SHP77 treated with DMSO at 0.1 percent for 48 hours (cell line): ENCODE results near the gene USP7.
"Not testable (repeated sequence)": the region's sequence is repeated elsewhere in the genome, so short reads cannot be mapped to it uniquely, and the experiment has no call there.

ENCODE experiments used
- DNase-seq: peaks from one replicate; lab custom pipeline; 2025; lab: John Stamatoyannopoulos, UW

The USP7 gene

DNA sequence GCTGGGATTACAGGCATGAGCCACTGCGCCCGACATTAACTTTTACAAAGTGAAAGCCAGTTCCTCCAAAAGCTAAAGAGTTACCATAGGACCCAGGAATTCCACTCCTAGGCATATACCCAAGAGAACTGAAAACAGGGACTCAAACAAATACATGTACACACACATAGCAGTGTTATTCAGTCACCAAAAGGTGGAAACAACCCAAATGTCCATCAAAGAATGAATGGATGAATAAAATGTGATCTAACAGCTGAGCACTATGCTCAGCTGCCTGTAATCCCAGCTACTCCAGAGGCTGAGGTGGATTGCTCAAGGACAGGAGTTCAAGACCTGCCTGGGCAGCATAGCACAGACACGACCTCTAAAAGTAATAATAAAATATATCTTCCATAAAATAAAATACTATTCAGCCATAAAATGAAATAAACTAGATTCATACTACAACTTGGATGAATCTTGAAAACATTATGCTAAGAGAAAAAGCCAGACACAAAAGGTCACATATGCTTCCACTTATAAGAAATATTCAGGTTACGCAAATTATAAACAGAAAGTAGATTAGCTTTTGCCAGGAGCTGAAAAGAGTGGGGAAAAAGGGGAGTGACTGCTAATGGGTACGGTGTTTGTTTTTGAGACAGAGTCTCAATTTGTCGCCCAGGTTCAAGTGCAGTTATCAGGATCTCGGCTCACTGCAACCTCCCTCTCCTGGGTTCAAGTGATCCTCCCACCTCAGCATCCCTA is 9.3 kb upstream of the USP7 start:
- no peak for DNase-seq

DNA sequence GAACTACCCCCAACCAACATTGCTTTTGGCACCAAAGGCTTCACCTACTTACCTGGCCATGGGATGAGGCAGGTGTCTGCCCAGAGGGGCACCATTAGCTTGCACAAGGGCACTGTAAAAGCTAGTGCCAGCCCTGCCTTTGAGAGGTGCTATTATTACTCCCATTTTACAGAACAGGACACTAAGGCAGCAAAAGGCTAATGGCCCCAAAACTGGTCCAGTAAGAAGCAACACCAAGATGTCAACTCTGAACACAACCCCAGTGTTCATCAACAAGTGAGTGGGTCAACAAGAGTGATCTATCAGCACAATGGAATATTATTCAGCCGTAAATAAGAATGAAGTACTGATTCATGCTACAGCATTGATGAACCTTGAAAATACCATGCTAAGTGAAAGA is 7.7 kb upstream of the USP7 start:
- DNase-seq: no peak

DNA sequence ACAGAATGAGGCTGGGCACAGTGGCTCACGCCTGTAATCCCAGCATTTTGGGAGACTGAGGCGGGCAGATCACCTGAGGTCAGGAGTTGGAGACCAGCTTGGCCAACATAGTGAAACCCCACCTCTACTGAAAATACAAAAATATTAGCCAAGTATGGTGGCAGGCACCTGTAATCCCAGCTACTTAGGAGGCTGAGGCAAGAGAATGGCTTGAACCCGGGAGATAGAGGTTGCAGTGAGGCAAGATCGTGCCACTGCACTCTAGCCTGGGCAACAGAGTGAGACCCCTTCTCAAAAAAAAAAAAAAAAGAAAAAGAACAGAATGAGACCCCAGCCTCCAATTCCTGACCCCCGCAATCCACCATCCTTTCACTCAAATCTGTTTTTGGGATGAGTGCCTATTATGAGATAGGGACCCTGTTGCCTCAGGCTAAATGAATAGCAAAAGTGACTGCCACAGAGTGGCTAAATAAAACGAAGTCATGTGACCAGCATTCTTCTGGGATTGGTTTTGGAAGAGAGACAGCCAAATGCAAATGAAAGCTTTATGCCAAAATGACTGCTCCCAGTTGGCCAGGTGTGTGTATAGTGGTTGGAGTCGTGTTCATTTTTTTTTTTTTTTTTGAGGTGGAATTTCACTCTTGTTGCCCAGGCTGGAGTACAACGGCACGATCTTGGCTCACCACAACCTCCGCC is 5.6 kb upstream of the USP7 start:
- not testable (repeated sequence) for DNase-seq

- DNase-seq: not testable (repeated sequence)
These were observed 4.3 kb upstream of the USP7 start for GRCh38 chr16:8968054-8968453.

DNA sequence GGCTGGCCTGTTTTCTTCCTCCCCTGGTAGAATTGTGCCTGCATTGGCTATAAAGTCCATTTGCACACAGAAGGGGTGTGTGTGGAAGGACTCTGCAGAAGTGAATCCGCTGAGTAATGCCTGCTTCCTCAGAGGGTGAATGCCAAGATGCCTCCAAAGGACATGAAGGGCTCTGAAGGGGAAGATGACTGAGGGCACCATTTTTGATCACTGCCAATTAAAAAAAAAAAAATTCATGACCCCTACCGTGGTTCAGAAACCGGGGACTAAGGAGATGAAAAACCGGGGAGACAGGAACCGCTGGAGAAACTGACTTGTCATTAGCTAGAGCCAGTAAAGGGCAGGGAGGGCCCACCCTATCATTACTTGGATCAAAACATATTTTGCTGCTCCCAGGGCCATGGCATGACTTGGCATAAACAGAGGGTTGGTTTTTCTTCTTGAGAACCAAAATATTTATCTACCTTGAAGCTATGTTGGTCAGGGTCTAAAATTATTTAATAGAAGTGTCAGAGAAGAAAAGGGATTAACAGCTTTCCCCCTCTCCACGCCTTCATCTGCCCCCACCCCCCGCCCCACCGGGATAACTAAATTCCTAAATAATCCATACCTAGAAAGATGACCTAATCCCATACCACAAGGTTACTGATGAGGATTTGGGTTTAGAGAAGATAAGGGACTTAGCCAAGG is 3.6 kb upstream of the USP7 start:
- DNase-seq: no peak

DNA sequence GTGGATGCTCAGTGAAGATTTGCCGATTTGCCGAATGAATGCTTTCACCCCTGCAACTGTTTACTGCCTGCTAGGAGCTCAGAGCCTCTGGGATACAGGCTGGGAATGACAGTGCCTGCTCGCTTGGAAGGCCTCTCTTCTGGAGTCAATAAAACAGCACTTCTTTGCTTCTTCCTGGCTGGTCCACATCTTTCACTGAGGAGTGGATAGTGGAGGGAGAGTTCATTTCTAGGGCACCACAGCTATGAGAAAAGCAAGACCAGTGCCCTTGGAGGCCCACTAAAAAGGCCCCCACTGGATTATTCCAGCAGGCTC is 3.1 kb upstream of the USP7 start:
- no peak for DNase-seq

DNA sequence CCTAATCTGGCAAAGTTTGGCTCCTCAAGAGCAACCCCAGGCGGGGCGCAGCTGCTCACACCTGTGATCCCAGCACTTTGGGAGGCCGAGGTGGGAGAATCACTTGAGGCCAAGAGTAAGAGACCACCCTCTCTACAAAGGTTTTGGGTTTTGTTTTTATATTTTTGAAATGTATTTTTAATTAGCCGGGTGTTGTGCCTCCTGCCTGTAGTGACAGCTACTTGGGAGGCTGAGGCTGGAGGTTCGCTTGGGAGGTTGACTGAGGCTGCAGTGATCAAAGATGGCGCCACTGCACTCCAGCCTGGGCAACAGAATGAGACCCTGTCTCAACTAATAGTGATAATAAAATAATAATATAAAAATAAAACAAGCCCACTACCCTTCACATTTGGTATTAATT is 756 bp upstream of the USP7 start:
- no peak for DNase-seq

DNA sequence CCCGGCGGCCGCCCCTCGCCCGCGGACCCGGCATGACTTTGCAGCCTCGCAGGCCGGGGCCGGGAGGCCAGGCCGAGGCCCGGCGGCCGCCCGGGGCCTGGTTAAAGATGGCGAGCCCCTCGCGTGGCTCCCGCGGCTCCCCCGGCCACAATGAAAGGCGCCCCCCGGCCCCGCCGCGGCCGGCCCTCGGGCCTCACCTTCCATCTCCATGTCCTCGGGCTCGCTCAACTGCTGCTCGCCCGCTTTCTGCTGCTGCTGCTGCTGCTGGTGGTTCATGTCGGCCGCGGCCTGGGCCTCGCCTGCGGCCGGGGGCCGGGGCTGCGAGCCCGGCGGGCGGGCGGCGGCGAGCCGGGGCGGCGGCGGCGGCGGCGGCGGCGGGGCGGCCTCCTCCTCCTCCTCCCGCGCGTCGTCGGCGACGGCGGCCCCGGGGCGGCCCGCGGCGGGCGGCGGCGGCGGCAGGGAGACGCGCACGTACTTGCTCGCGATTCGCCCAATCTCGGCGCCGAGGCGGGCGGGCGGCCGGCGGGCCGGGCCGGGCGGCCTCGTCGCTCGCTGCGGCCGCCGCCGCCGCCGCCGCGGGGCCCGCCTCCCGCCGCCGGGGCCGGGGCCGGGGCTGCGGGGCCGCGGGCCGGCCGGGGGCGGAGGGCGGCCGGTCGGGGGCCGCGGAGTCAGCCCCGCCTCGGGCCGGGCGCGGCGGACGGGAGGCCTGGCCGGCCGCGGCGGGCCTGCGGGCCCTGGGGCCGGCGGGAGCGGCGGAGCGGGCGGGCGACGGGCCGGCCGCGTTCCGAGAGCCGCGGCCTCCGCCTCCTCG is 491 bp downstream of the USP7 start:
- no peak for DNase-seq

- no peak for DNase-seq
These were observed 1.2 kb downstream of the USP7 start for GRCh38 chr16:8962393-8963009.

GRCh38 chr16:8961811-8962390 is 1.8 kb downstream of the USP7 start:
- DNase-seq: no peak

- no peak for DNase-seq
These were observed 3.0 kb downstream of the USP7 start for GRCh38 chr16:8960788-8961109.

DNA sequence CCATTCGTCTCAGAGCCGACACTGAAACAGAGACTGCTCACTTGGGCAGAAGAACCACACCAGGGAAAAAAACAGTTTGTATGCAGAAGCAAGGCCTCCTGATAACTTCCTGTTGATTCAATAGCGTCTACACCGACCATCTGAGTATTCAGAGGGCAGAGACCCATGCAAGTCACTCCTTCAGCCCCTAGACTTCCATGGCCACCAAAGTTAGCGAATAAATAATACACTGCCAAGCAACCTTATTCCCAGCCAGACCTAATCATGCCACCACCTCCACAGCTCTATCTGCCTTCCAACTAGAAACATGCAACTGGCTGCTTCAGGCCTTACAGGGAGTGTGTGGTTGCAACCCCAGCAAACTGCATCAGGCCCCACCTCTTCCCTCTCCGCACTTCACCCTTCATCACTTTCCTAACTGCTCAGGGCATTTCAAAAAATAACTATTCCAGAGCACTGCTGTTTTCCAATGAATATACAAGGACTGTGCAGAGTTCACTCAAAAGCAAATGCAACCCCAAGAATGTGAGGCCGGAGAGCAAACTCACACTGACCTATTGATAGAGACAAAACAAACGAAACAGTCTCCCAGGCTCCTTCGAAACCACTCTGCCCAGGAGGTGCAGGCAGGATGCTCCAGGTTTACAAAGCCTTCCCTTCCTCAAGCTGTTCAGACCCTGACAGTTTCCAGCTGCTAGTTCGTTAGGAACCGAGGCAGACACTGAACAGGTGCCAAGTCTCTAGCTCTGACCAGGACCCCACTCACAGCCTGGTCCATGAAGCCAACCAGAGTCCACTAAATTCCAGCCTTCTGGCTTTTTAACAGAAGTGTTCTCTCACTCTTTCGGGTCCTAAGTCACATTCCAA is 3.6 kb downstream of the USP7 start:
- DNase-seq: no peak

- no peak for DNase-seq
These were observed 5.2 kb downstream of the USP7 start for GRCh38 chr16:8958344-8959167.

GRCh38 chr16:8957509-8958157 is 6.1 kb downstream of the USP7 start:
- no peak for DNase-seq

DNA sequence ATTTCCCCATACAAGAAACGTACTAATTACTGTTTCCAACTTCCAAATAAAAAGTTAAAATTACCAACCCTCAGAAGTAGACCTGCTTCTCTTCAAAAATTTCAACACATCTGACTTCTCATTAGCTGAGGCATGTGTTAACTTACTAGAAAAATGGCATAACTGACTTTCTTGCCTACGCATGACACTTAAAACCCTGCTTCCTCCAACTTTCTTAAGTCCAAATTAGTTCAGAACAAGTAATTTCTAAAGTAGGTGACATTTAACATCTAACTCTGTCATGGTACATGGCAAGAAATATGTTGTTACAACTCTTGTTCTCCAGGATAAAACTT is 6.7 kb downstream of the USP7 start:
- no peak for DNase-seq

DNA sequence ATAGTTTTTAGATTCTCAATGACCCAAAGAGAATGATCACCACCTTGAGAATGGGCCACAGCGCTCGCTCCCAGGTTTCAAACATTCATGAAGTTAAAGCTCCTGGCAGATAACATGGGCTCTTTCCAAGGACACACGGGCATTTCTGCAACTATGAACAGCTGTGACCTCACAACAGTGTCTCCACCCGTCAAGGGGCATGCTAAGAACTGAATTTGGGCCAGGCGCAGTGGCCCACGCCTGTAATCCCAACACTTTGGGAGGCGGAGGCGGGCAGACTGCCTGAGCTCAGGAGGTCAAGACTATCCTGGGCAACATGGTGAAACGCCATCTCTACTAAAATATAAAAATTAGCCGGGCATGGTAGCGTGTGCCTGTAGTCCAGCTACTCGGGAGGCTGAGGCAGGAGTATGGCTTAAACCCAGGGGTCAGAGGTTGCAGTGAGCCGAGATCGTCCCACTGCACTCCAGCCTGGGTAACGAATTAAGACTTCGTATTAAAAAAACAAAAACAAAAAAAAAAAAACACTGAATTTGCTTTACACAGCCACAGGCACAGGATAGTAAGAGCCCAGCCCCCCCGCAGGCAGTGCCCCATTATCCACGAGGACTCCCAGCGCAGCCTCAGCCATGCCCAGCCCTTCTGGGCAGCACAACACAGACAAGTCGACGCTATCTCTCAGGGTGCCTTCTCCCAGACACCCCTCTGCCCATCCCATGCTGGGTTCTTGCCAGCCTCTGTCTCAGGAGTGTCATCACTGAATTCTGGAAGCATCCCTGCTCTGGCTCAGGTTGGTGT is 7.2 kb downstream of the USP7 start:
- DNase-seq: no peak

GRCh38 chr16:8955828-8956227 is 7.9 kb downstream of the USP7 start:
- no peak for DNase-seq

- no peak for DNase-seq
These were observed 10.6 kb downstream of the USP7 start for GRCh38 chr16:8953064-8953463.

DNA sequence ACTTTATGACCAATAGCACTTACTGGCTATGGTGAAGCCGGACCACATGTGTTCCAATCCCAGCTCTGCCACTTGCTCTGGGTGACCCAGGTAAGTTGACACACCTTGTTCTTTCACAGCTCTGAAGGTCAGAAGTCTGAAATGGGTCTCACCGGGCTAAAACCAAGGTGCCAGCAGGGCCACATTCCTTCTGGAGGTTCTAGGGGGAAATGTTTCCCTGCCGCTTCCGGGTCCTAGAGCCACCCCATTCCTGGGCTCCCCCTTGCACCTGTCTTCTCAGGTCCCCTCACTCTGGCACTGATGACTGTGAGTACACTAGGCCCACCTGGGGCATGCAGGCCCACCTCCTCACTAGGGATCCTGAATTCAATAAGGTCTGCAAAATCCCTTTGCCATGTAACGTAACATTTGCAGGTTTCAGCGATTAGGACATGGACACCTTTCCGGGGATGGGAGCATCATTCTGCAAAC is 11.4 kb downstream of the USP7 start:
- DNase-seq: no peak
